HepG2 (cell line): ENCODE measurements around the gene TPD52L2. TPM values are rescaled to one million over a fixed set of nuclear protein-coding genes. Genes with fewer than 3 reads are reported as not detected.

Experiments used
- ATAC-seq: fragments of 200-7000 bp; cut with Tn5 transposase; 3 replicates; pipeline ENCODE4 v1.9.1; 2020; ENCODE audit warnings: mild to moderate bottlenecking, moderate library complexity
- BruUV-seq: library from RNA; stranded (reverse); fragments of 400-500 nt; replicated peaks from 2 replicates; lab custom pipeline; 2021; lab: Mats Ljungman, UMichigan
- CTCF ChIA-PET: fragments of 300-600 bp; formaldehyde crosslinking; extraction: SDS; loops from one replicate; lab custom pipeline; 2021; ENCODE audit warnings: low total read pairs, inconsistent platforms, low intra/inter-chr PET ratio; lab: Yijun Ruan, JAX
- POLR2A ChIA-PET: fragments of 350-600 bp; sonication (Branson Sonifier 250); formaldehyde crosslinking; loops from one replicate; lab custom pipeline; 2020; ENCODE audit warnings: antibody characterized with exemption, inconsistent platforms; lab: Yijun Ruan, JAX
- DNase-seq: peaks from one replicate; pipeline ENCODE4 v3.0.0-alpha.2; 2015; ENCODE audit warnings: low spot score
- FAIRE-seq: peaks from 3 replicates; lab custom pipeline; 2011; peaks lifted over from hg19 to GRCh38; lab: Jason Lieb, UNC
- H2AFZ ChIP-seq: one replicate; pipeline ENCODE4 v1.6.1; 2011; ENCODE audit warnings: low read length, inconsistent platforms
- H3K27ac ChIP-seq: fragments of 300-600 bp; 3 replicates; pipeline ENCODE4 v1.8.0; 2011; ENCODE audit warnings: mixed run types, mild to moderate bottlenecking, mixed read lengths, low read length, inconsistent platforms; ENCODE audit not compliant: insufficient read depth; ENCODE audit errors: extremely low read length
- H3K27me3 ChIP-seq, 2 experiments: fragments of 200-600 bp in 1 of 2; 2 replicates in 1 of 2; 3 replicates in 1 of 2; pipeline versions ENCODE4 v1.6.0 to v1.8.0; 2011; ENCODE audit warnings: low read length in 2 of 2, mild to moderate bottlenecking in 2 of 2, moderate library complexity in 2 of 2, inconsistent platforms in 1 of 2; ENCODE audit not compliant: insufficient read depth in 2 of 2, control insufficient read depth in 1 of 2
- H3K36me3 ChIP-seq, 2 experiments: fragments of 200-600 bp in 1 of 2; replicated peaks in 1 of 2; 2 replicates in 1 of 2; 3 replicates in 1 of 2; pipeline versions ENCODE4 v1.5.1 to v1.8.0; 2011; ENCODE audit warnings: low read length in 2 of 2, inconsistent platforms in 1 of 2; ENCODE audit not compliant: insufficient read depth in 2 of 2, control insufficient read depth in 1 of 2
- H3K4me1 ChIP-seq: 2 replicates; pipeline ENCODE4 v1.5.1; 2012; ENCODE audit warnings: low read length, inconsistent platforms; ENCODE audit not compliant: insufficient read depth
- H3K4me2 ChIP-seq: 2 replicates; pipeline ENCODE4 v1.6.0; 2011; ENCODE audit warnings: low read depth, low read length, inconsistent platforms
- H3K4me3 ChIP-seq, 3 experiments: fragments of 200-600 bp in 1 of 3; sonication (generic), shearing (Covaris generic) in 1 of 3; replicated peaks in 1 of 3; 2 replicates each; pipeline ENCODE4 v1.5.1; 2011 to 2016; ENCODE audit warnings: low read length in 3 of 3, inconsistent platforms in 2 of 3, low read depth in 2 of 3, mild to moderate bottlenecking in 2 of 3, control low read depth in 1 of 3, mixed read lengths in 1 of 3; ENCODE audit not compliant: insufficient read depth in 1 of 3
- H3K79me2 ChIP-seq: one replicate; pipeline ENCODE4 v1.6.1; 2011; ENCODE audit warnings: low read length, inconsistent platforms; ENCODE audit not compliant: insufficient read depth
- H3K9ac ChIP-seq: 2 replicates; pipeline ENCODE4 v1.6.0; 2011; ENCODE audit warnings: mild to moderate bottlenecking, low read depth, low read length, inconsistent platforms; ENCODE audit not compliant: insufficient read depth
- H3K9me3 ChIP-seq: 2 replicates; pipeline ENCODE4 v1.5.1; 2012; ENCODE audit warnings: mild to moderate bottlenecking, low read length
- H4K20me1 ChIP-seq: 2 replicates; pipeline ENCODE4 v1.6.0; 2011; ENCODE audit warnings: inconsistent platforms, mild to moderate bottlenecking, low read length, moderate library complexity; ENCODE audit not compliant: insufficient read depth
- BCLAF1 ChIP-seq: fragments of 450-650 bp; IDR thresholded peaks from 2 replicates; pipeline ENCODE4 v1.6.1; 2017; ENCODE audit warnings: mild to moderate bottlenecking
- CCDC6 ChIP-seq: sonication (generic); formaldehyde crosslinking; IDR thresholded peaks from 2 replicates; pipeline ENCODE4 v1.8.1; 2022; ENCODE audit warnings: mild to moderate bottlenecking, missing genetic modification reagents, moderate library complexity
- CENPT ChIP-seq: sonication (generic); formaldehyde crosslinking; IDR thresholded peaks from 2 replicates; pipeline ENCODE4 v1.8.0; 2022; ENCODE audit warnings: low read depth, mild to moderate bottlenecking, moderate library complexity, missing genetic modification reagents
- DMAP1 ChIP-seq: IDR thresholded peaks from 2 replicates; pipeline ENCODE4 v1.6.1; 2016
- GTF3A ChIP-seq: sonication (generic); formaldehyde crosslinking; conservative IDR thresholded peaks from 2 replicates; pipeline ENCODE4 v1.4.0; 2020; ENCODE audit warnings: mild to moderate bottlenecking, missing genetic modification reagents
- ISX ChIP-seq: sonication (generic); formaldehyde crosslinking; conservative IDR thresholded peaks from 2 replicates; pipeline ENCODE4 v1.5.0; 2020; ENCODE audit warnings: missing genetic modification reagents
- NPAS2 ChIP-seq: sonication (generic); formaldehyde crosslinking; IDR thresholded peaks from 2 replicates; pipeline ENCODE4 v1.8.0; 2022; ENCODE audit warnings: mild to moderate bottlenecking, missing genetic modification reagents, borderline replicate concordance
- PAF1 ChIP-seq: IDR thresholded peaks from 2 replicates; pipeline ENCODE4 v1.6.1; 2016; ENCODE audit warnings: missing genetic modification reagents, missing compliant biosample characterization
- RAD51 ChIP-seq: fragments of 450-650 bp; IDR thresholded peaks from 2 replicates; pipeline ENCODE4 v1.6.1; 2016; ENCODE audit warnings: borderline replicate concordance
- TFAP4 ChIP-seq: sonication (generic); IDR thresholded peaks from 2 replicates; pipeline ENCODE4 v1.6.1; 2016; ENCODE audit warnings: low read depth, borderline replicate concordance
- TRIM24 ChIP-seq: sonication (generic); formaldehyde crosslinking; IDR thresholded peaks from 2 replicates; pipeline ENCODE4 v1.8.0; 2022; ENCODE audit warnings: mild to moderate bottlenecking, missing genetic modification reagents
- ZNF18 ChIP-seq: sonication (generic); formaldehyde crosslinking; IDR thresholded peaks from 2 replicates; pipeline ENCODE4 v1.8.0; 2022; ENCODE audit warnings: mild to moderate bottlenecking, missing genetic modification reagents; ENCODE audit not compliant: insufficient replicate concordance
- ZNF256 ChIP-seq: sonication (generic); formaldehyde crosslinking; conservative IDR thresholded peaks from 2 replicates; pipeline ENCODE4 v1.4.0; 2020; ENCODE audit warnings: missing genetic modification reagents
- ZNF264 ChIP-seq: sonication (generic); formaldehyde crosslinking; IDR thresholded peaks from 2 replicates; pipeline ENCODE4 v1.4.0; 2020; ENCODE audit warnings: missing genetic modification reagents
- ZNF275 ChIP-seq: sonication (generic); formaldehyde crosslinking; IDR thresholded peaks from 2 replicates; pipeline ENCODE4 v1.8.0; 2022; ENCODE audit warnings: missing genetic modification reagents, mild to moderate bottlenecking, inconsistent platforms, borderline replicate concordance
- ZSCAN20 ChIP-seq: sonication (generic); formaldehyde crosslinking; IDR thresholded peaks from 2 replicates; pipeline ENCODE4 v1.4.0; 2020; ENCODE audit warnings: missing genetic modification reagents, mild to moderate bottlenecking, borderline replicate concordance
- WGBS: methylation state at CpG from one replicate; pipeline ENCODE4 v1.1.6; 2017; ENCODE audit warnings: low lambda C conversion rate; 5-methylcytosine and 5-hydroxymethylcytosine counted together
- in situ Hi-C: cut with HindIII; loops from 2 replicates; pipeline ENCODE4 v1.10.0; 2017; ENCODE audit warnings: low pct_unique_long_range_greater_than_20kb; ENCODE audit not compliant: extremely low pct_ligation_motif_present
- intact Hi-C: fragments of 100-400 bp; cut with micrococcal nuclease; formaldehyde crosslinking; loops from one replicate; pipeline ENCODE4 v1.10.0; 2022; ENCODE audit not compliant: unreplicated experiment
- polyA plus RNA-seq, 8 experiments: library from polyadenylated mRNA; depleted of rRNA in 3 of 8; stranded (reverse) in 7 of 8; unstranded in 1 of 8; fragments of >200 nt; fragmentation: Illumina TruSeq in 4 of 8; extraction: Trizol in 4 of 8; gene quantifications; 2 replicates each; pipeline versions ENCODE4 v1.2.1 to v1.2.3, GENCODE V29; 2011 to 2016; ENCODE audit warnings: low read depth in 4 of 8, missing spikeins in 1 of 8, mixed read lengths in 1 of 8; ENCODE audit not compliant: insufficient read depth in 1 of 8
- total RNA-seq, 5 experiments: library from RNA; depleted of rRNA; stranded (reverse); fragments of >200 nt; fragmentation: Illumina TruSeq; extraction: Trizol; gene quantifications; 2 replicates each; pipeline ENCODE4 v1.2.3, GENCODE V29; 2016; ENCODE audit warnings: low read depth in 1 of 5

The TPD52L2 gene
- total and polyA plus RNA-seq, 2 of the 13 experiments (the other 11 are each of a cell fraction or from before 2014, with no cell fraction given), result 156 to 184 TPM

GRCh38 chr20:63859166-63859699 is 5.8 kb upstream of the TPD52L2 start:
- POLR2A ChIA-PET, result interaction anchor here (0.9 to 1.6 kb wide), 11 partner anchors 11 to 224 kb away, joined by 3 to 15 read pairs (median 4); partner anchors contain the start of genes ARFRP1, SLC2A4RG and ZGPAT
- intact Hi-C loops, result no loop called here
- WGBS, result 54% methylated on average over 7 of the region's 7 CpGs
- peak; percentile 46; the same call in 1 of the 2 replicates for TF ChIP-seq ZNF256 (CRISPR knock-in tag)
- TF ChIP-seq ZSCAN20, result 0 out of 2 replicates have a peak, but pooled peaks have one; percentile 10
- TF ChIP-seq ISX, result 0 out of 2 replicates have a peak, but pooled peaks have one; percentile 91
- 0 out of 2 replicates have a peak, but pooled peaks have one; percentile 68 for TF ChIP-seq CENPT
- no peak for TF ChIP-seq RAD51
- TF ChIP-seq ZNF18 (CRISPR knock-in tag), result no peak
- TF ChIP-seq DMAP1, result no peak
- TF ChIP-seq GTF3A (CRISPR knock-in tag), result no peak
- TF ChIP-seq TFAP4, result no peak
- no peak for TF ChIP-seq CCDC6 (CRISPR knock-in tag)
- TF ChIP-seq BCLAF1, result no peak
- no peak for TF ChIP-seq NPAS2 (CRISPR knock-in tag)
- 0 out of 2 replicates have a peak, but pooled peaks have one; percentile 33 for TF ChIP-seq ZNF264 (CRISPR knock-in tag)
- TF ChIP-seq ZNF275 (CRISPR knock-in tag), result no peak
- no peak for TF ChIP-seq TRIM24
- 0 out of 2 replicates have a peak, but pooled peaks have one; percentile 42 for TF ChIP-seq PAF1 (CRISPR knock-in tag)

More at GRCh38 chr20:63859166-63859699, 5.8 kb upstream of the TPD52L2 start:
- no peaks in the 10 kb centered on the region for H3K9me3 ChIP-seq
- peak overlapping the region; percentile 60 for H3K9ac ChIP-seq
- no peak overlapping the region for H2AFZ ChIP-seq
- H3K79me2 ChIP-seq, result peaks cover 2% of the 10 kb centered on the region
- no TSS peak for BruUV-seq
- H3K4me1 ChIP-seq, result peaks cover 66% of the 10 kb centered on the region
- no peak for DNase-seq
- peak overlapping the region; percentile 87 for H3K4me2 ChIP-seq
- peaks cover 0 to 2% of the 10 kb centered on the region in 2 experiments; a peak in 1 of 5 replicates for H3K36me3 ChIP-seq
- H3K27ac ChIP-seq, result peak overlapping the region; percentile 47
- peak overlapping the region; percentile 42 to 65 (median 46) for H3K4me3 ChIP-seq
- CTCF ChIA-PET, result interaction anchor here (1.3 to 1.4 kb wide), 2 partner anchors 73 to 153 kb away, joined by 4 to 5 read pairs; no protein-coding TSS in a partner anchor
- in situ Hi-C loops, result loop anchor here (5.0 kb wide), 3 partner anchors 37 to 152 kb away; partner anchors contain the start of genes ARFRP1 and ZGPAT
- H4K20me1 ChIP-seq, result no peaks in the 10 kb centered on the region
- no peak for FAIRE-seq
- H3K27me3 ChIP-seq, result peaks cover 3 to 11% of the 10 kb centered on the region in 2 experiments; a peak in 4 of 5 replicates
- ATAC-seq, result no peak; the same call in 2 of the 3 replicates
